HepG2 (cell line): ENCODE measurements around the gene DNAJB2. TPM values are rescaled to one million over a fixed set of nuclear protein-coding genes. Genes with fewer than 3 reads are reported as not detected.

ENCODE experiments used
- CREB3 ChIP-seq: sonication (generic); formaldehyde crosslinking; IDR thresholded peaks from 2 replicates; pipeline ENCODE4 v1.5.0; 2020; ENCODE audit warnings: missing genetic modification reagents
- FOXJ3 ChIP-seq: sonication (generic); formaldehyde crosslinking; IDR thresholded peaks from 2 replicates; pipeline ENCODE4 v1.4.0; 2020; ENCODE audit warnings: missing genetic modification reagents, mild to moderate bottlenecking, borderline replicate concordance
- GATAD2A ChIP-seq: IDR thresholded peaks from 2 replicates; pipeline ENCODE4 v1.6.1; 2016
- GPBP1L1 ChIP-seq: sonication (generic); formaldehyde crosslinking; IDR thresholded peaks from 2 replicates; pipeline ENCODE4 v1.5.0; 2020; ENCODE audit warnings: mild to moderate bottlenecking, missing genetic modification reagents
- IKZF4 ChIP-seq: sonication (generic); formaldehyde crosslinking; IDR thresholded peaks from 2 replicates; pipeline ENCODE4 v1.5.1; 2020; ENCODE audit warnings: borderline replicate concordance, mild to moderate bottlenecking, low read depth, missing genetic modification reagents; ENCODE audit errors: not compliant biosample characterization
- KAT7 ChIP-seq: IDR thresholded peaks from 2 replicates; pipeline ENCODE4 v1.6.1; 2018; ENCODE audit warnings: borderline replicate concordance, missing compliant biosample characterization
- KDM5A ChIP-seq: fragments of 200-600 bp; sonication (generic); IDR thresholded peaks from 2 replicates; pipeline ENCODE4 v1.7.0; 2018; ENCODE audit warnings: antibody characterized with exemption, mild to moderate bottlenecking, low read length, borderline replicate concordance
- KMT2B ChIP-seq: IDR thresholded peaks from 2 replicates; pipeline ENCODE4 v1.6.1; 2016; ENCODE audit warnings: missing genetic modification reagents, missing compliant biosample characterization
- MAFG ChIP-seq: sonication (generic); formaldehyde crosslinking; IDR thresholded peaks from 2 replicates; pipeline ENCODE4 v1.5.1; 2020; ENCODE audit warnings: mild to moderate bottlenecking, missing genetic modification reagents
- MTERF4 ChIP-seq: sonication (generic); formaldehyde crosslinking; IDR thresholded peaks from 2 replicates; pipeline ENCODE4 v1.8.0; 2023; ENCODE audit warnings: mild to moderate bottlenecking, missing genetic modification reagents
- PTBP1 ChIP-seq: fragments of 200-400 bp; formaldehyde crosslinking; IDR thresholded peaks from 2 replicates; pipeline ENCODE4 v1.6.1; 2018; ENCODE audit warnings: low read length, low read depth; ENCODE audit not compliant: poor library complexity, severe bottlenecking
- SNRNP70 ChIP-seq: fragments of 200-400 bp; formaldehyde crosslinking; IDR thresholded peaks from 2 replicates; pipeline ENCODE4 v1.6.1; 2017; ENCODE audit warnings: mild to moderate bottlenecking, low read depth, low read length, moderate library complexity
- SRF ChIP-seq: IDR thresholded peaks from 2 replicates; pipeline ENCODE4 v1.6.1; 2011; ENCODE audit warnings: mild to moderate bottlenecking, low read depth, low read length, moderate library complexity
- TFDP2 ChIP-seq: sonication (generic); formaldehyde crosslinking; IDR thresholded peaks from 2 replicates; pipeline ENCODE4 v1.4.0; 2020; ENCODE audit warnings: missing genetic modification reagents
- ZBTB34 ChIP-seq: sonication (generic); formaldehyde crosslinking; IDR thresholded peaks from 2 replicates; pipeline ENCODE4 v1.8.0; 2022; ENCODE audit warnings: mild to moderate bottlenecking, missing genetic modification reagents
- ZNF205 ChIP-seq: IDR thresholded peaks from 2 replicates; pipeline ENCODE4 v1.6.1; 2018; ENCODE audit warnings: missing biosample characterization, missing genetic modification reagents
- ZNF230 ChIP-seq: sonication (generic); formaldehyde crosslinking; IDR thresholded peaks from 2 replicates; pipeline ENCODE4 v1.4.0; 2020; ENCODE audit warnings: mild to moderate bottlenecking, missing genetic modification reagents
- ZNF614 ChIP-seq: IDR thresholded peaks from 2 replicates; pipeline ENCODE4 v1.6.1; 2018; ENCODE audit warnings: missing biosample characterization, missing genetic modification reagents, inconsistent platforms, borderline replicate concordance
- ZNF616 ChIP-seq: sonication (generic); formaldehyde crosslinking; IDR thresholded peaks from 2 replicates; pipeline ENCODE4 v1.5.0; 2020; ENCODE audit warnings: low read depth, mild to moderate bottlenecking, missing genetic modification reagents
- ZNF780A ChIP-seq: sonication (generic); formaldehyde crosslinking; IDR thresholded peaks from 2 replicates; pipeline ENCODE4 v1.8.0; 2022; ENCODE audit warnings: mild to moderate bottlenecking, missing genetic modification reagents, moderate library complexity
- ZNF83 ChIP-seq: sonication (generic); formaldehyde crosslinking; IDR thresholded peaks from 2 replicates; pipeline ENCODE4 v1.4.0; 2020; ENCODE audit warnings: missing genetic modification reagents, mild to moderate bottlenecking, borderline replicate concordance
- ZNF883 ChIP-seq: sonication (generic); formaldehyde crosslinking; IDR thresholded peaks from 2 replicates; pipeline ENCODE4 v1.5.1; 2020; ENCODE audit warnings: mild to moderate bottlenecking, missing genetic modification reagents; ENCODE audit errors: not compliant biosample characterization
- polyA plus RNA-seq, 8 experiments: library from polyadenylated mRNA; depleted of rRNA in 3 of 8; stranded (reverse) in 7 of 8; unstranded in 1 of 8; fragments of >200 nt; fragmentation: Illumina TruSeq in 4 of 8; extraction: Trizol in 4 of 8; gene quantifications; 2 replicates each; pipeline versions ENCODE4 v1.2.1 to v1.2.3, GENCODE V29; 2011 to 2016; ENCODE audit warnings: low read depth in 4 of 8, missing spikeins in 1 of 8, mixed read lengths in 1 of 8; ENCODE audit not compliant: insufficient read depth in 1 of 8
- total RNA-seq, 5 experiments: library from RNA; depleted of rRNA; stranded (reverse); fragments of >200 nt; fragmentation: Illumina TruSeq; extraction: Trizol; gene quantifications; 2 replicates each; pipeline ENCODE4 v1.2.3, GENCODE V29; 2016; ENCODE audit warnings: low read depth in 1 of 5

The DNAJB2 gene
- total and polyA plus RNA-seq, 2 of the 13 experiments (the other 11 are each of a cell fraction or from before 2014, with no cell fraction given), result 21.3 to 31.1 TPM

GRCh38 chr2:219294356-219295351 is 15.5 kb downstream of the DNAJB2 start (continued):
- TF ChIP-seq TFDP2 (CRISPR knock-in tag), result peak; percentile 73
- peak; percentile 82 for TF ChIP-seq ZNF205 (CRISPR knock-in tag)
- peak; percentile 54 for TF ChIP-seq ZNF230 (CRISPR knock-in tag)
- TF ChIP-seq ZNF83 (CRISPR knock-in tag), result no peak
- TF ChIP-seq KMT2B, result peak; percentile 40; the same call in 1 of the 2 replicates
- TF ChIP-seq ZBTB34 (CRISPR knock-in tag), result 0 out of 2 replicates have a peak, but pooled peaks have one; percentile 4
- peak; percentile 33; the same call in 1 of the 2 replicates for TF ChIP-seq SRF
- no peak for TF ChIP-seq KDM5A
- TF ChIP-seq CREB3 (CRISPR knock-in tag), result no peak
- TF ChIP-seq PTBP1, result no peak
- peak; percentile 71 for TF ChIP-seq KAT7 (CRISPR knock-in tag)
- TF ChIP-seq ZNF883, result peak; percentile 61
- no peak for TF ChIP-seq ZNF616 (CRISPR knock-in tag)
- TF ChIP-seq ZNF614 (CRISPR knock-in tag), result peak; percentile 94; the same call in 1 of the 2 replicates
- no peak for TF ChIP-seq GPBP1L1 (CRISPR knock-in tag)
- TF ChIP-seq ZNF780A (CRISPR knock-in tag), result no peak; the same call in 1 of the 2 replicates
- TF ChIP-seq IKZF4 (CRISPR knock-in tag), result peak; percentile 67
- TF ChIP-seq FOXJ3 (CRISPR knock-in tag), result peak; percentile 42; the same call in 1 of the 2 replicates
- TF ChIP-seq MAFG, result no peak
- TF ChIP-seq MTERF4 (CRISPR knock-in tag), result peak; percentile 63; the same call in 1 of the 2 replicates
- TF ChIP-seq GATAD2A (CRISPR knock-in tag), result peak; percentile 82
- TF ChIP-seq SNRNP70, result no peak
